HG03571 (cell line): ENCODE results near the gene PCBD2.
"Not testable (repeated sequence)": the region's sequence is repeated elsewhere in the genome, so short reads cannot be mapped to it uniquely, and the experiment has no call there.

Source experiments
- ATAC-seq: cut with Tn5 transposase; IDR thresholded peaks from one replicate; pipeline ENCODE4 v1.9.1; 2021; ENCODE audit not compliant: unreplicated experiment

PCBD2 gene

DNA sequence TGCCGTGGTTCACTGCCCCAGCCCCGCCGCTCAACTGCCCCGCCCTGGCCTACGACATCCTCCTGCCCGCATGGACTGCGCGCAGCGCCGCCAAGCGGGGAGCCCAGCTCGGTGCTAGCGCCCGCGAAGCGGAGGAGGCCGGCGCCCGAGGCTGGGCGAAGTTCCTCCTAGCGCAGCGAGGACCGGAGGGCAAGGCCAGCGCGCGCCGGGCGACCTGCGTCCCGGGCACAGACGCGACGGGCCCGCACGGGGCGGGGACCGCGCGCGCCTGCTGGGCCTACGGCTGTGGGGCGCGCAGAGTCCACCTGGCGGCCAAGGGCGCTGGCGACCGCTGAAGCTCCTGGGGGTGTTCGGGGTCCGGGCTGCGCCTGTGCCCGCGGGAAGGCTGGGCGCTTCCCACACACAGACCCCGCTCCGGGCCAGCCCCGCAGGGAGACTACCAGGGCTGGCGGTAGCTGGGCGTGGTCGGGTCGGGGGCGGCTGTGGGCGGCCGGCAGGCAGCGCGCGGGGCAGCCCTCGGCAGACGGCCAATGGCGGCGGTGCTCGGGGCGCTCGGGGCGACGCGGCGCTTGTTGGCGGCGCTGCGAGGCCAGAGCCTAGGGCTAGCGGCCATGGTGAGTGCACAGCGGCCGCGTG is at the start of gene PCBD2:
PCBD2 (plus strand) TSS at position 522 of the 636 bp plus-strand sequence; CDS start at position 531, 9 bp downstream.
- peak; percentile 71 for ATAC-seq

GRCh38 chr5:134856465-134856864 is 48.5 kb upstream of the PCBD2 start:
- not testable (repeated sequence) for ATAC-seq

DNA sequence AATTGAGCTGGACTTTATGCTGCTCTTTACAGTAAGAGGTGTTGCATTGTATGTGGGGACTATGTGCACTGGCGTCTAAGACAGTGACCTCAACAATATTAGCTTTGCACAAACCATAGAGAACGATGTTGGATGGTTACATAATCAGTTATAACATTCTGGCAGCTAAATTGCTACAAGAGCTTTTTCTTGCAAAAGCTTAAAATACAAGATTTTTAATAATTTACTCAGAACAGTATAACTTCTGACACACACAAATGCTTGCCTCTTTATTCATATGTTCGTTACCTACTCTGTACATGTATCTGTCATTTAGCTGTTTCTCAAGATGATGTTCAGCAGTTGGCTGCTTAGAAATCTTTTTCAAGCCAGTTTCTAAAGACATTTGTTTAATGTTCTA is 47.5 kb upstream of the PCBD2 start:
- ATAC-seq: no peak

DNA sequence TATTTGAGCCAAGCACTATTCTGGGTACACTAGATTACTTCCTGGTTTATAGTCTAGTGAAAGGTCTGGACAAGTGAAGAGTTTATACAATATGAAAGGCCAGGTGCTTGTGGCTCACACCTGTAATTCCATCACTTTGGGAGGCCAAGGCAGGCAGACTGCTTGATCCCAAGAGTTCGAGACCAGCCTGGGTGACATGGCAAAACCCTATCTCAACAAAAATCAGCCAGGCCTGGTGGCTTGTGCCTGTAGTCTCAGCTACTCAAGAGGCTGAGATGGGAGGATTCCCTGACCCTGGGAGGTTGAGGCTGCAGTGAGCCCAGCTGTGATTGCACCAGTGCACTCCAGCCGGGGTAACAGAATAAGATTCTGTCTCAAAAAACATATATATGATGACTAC is 40.2 kb upstream of the PCBD2 start:
- ATAC-seq: no peak

GRCh38 chr5:134873494-134873893 is 31.4 kb upstream of the PCBD2 start:
- ATAC-seq: no peak

DNA sequence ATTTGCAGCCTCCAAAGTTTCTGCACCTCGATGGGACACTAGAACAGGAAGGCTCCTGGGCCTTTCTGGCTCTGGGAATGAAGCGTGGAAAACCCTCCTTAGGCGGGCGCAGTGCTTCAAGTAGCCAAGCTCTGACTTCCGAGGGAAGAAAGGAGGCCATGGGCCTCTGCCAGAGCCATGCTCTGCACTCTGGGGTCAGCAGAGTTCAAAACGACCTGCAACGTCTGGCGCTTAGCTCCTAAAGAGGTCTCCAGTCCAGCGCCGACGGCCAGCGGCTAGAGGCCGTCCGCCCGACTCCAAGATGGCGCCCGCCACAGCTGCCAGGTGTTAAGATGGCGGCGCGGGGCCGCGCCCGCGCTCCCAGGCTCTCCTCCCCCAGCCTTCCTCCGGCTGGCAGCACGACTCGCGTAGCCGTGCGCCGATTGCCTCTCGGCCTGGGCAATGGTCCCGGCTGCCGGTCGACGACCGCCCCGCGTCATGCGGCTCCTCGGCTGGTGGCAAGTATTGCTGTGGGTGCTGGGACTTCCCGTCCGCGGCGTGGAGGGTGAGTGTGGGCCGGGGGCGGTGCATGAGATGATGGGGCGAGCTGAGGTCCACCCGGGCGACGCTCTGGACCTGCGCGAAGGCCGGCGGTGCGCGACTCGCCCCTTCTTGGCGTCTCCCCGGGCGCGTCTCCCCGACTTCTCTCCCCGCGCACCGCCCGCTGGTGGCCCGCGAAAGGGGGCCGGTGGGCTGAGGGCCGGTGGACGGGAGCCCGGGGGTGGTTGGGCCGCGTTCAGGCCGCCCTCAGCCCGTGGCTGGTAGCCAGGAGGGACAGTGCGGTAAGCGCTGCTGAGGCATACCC is 30.7 kb upstream of the PCBD2 start, which contains the start of gene TXNDC15:
TXNDC15 (plus strand) TSS at position 385 of the 844 bp plus-strand sequence; CDS start at position 442, 57 bp downstream.
- peak; percentile 79 for ATAC-seq

- ATAC-seq: no peak
These were observed 29.9 kb upstream of the PCBD2 start for GRCh38 chr5:134874831-134875655.

DNA sequence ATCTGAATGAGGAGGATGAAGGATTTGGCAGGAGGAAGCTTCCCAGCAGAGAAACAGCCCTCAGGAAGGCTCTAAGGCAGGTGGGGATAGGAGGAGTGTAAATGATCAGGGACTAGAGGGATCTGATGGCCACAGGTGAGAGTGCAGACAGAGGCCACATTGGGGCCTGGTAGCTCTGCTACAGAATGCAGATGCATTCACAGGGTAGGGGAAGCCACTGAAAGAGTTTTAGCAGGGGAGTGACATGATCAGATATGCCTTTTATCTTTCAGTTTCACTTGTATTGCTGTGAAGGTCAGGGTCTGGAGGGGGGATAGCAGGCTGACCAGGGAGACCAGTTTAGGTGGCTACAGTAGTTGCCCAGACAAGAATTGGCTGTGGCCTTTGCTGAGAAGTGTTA is 27.8 kb upstream of the PCBD2 start:
- ATAC-seq: no peak

DNA sequence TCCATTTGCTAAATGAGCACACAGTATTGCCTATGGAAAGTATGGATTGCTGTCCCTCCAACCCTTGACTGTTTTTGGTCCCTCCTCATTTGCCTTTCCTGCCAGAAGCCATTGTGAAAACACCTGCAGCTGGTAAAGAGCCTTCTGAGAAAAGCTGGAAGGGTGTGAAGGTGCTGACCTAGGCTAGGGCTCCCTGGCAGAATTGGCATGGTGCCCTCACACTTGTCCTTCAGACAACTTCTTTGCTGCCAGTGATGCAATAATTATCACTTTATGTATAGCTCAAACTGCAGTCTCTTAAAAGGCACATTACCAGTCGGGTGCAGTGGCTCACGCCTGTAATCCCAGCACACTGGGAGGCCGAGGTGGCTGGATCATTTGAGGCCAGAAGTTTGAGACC is 26.5 kb upstream of the PCBD2 start:
- no peak for ATAC-seq

DNA sequence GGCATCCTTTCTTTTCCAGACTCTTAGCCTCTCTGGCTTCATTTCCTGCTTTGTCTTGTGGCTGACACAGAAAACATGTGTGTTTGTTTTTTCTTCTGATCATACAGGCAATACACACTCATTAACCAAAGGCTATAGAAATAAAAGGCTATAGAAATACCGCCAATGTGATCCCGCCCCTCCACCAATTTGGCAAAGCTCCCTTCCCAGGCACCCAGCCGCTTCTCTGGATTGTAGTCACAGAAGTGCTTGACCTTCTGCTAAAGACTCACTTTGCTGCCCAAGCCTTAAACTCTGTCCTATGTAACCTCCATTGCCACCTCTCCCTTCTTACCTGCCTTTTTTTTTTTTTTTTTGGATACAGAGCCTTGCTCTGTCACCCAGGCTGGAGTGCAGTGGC is 25.5 kb upstream of the PCBD2 start:
- ATAC-seq: no peak

- not testable (repeated sequence) for ATAC-seq
These were observed 24.0 kb upstream of the PCBD2 start for GRCh38 chr5:134880937-134881336.

DNA sequence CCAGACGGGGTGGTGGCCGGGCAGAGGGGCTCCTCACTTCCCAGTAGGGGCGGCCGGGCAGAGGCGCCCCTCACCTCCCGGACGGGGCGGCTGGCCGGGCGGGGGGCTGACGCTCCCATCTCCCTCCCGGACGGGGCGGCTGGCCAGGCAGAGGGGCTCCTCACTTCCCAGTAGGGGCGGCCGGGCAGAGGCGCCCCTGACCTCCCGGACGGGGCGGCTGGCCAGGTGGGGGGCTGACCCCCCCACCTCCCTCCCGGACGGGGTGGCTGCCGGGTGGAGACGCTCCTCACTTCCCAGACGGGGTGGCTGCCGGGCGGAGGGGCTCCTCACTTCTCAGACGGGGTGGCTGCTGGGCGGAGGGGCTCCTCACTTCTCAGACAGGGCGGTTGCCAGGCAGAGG is 23.2 kb upstream of the PCBD2 start:
- ATAC-seq: not testable (repeated sequence)

GRCh38 chr5:134887593-134888159 is 17.3 kb upstream of the PCBD2 start:
- no peak for ATAC-seq

GRCh38 chr5:134889335-134889734 is 15.6 kb upstream of the PCBD2 start:
- no peak for ATAC-seq

GRCh38 chr5:134891473-134891872 is 13.5 kb upstream of the PCBD2 start:
- no peak for ATAC-seq

DNA sequence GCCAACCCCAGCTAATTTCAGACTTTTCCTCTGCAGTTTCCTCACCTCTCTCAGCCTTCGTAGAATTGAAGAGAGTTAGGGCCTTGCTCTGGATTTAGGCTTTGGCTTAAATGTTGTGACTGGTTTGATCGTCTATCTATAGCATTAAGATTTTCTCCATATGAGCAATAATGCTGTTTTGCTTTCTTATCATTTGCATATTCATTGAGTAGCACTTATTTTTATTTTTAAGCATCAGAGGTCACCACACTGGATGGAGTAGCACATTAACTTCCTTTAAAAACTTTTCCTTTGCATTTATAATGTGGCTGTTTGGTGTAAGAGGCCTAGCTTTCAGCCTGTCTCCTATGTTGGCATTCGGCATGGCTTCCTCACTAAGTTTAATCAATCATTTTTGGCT is 12.6 kb upstream of the PCBD2 start:
- no peak for ATAC-seq

DNA sequence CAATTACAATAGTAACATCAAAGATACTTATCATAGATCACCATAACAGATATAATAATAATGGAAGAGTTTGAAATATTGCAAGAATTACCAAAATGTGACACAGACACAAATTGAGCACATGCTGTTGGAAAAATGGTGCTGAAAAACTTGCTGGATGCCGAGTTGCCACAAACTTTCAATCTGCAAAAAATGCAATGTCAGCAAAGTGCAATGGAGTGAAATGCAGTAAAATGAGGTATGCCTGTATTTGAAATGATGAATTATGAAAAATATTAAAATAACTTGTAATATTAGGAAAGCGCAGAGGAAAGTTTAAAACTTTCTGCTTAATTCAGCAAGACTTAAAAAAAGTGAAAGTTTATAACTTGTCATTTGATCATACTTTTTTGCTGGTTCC is 12.0 kb upstream of the PCBD2 start:
- no peak for ATAC-seq

GRCh38 chr5:134893748-134894505 is 11.0 kb upstream of the PCBD2 start:
- no peak for ATAC-seq

GRCh38 chr5:134902071-134902801 is 2.7 kb upstream of the PCBD2 start:
- peak; percentile 26 for ATAC-seq
